H9 (cell line): ENCODE measurements around the gene DLGAP4. TPM values are rescaled to one million over a fixed set of nuclear protein-coding genes. Genes with fewer than 3 reads are reported as not detected.

ENCODE experiments used
- DNase-seq: peaks from one replicate; pipeline ENCODE4 v3.0.0-alpha.2; 2017
- H2AFZ ChIP-seq: one replicate; pipeline ENCODE4 v1.6.1; 2013; ENCODE audit warnings: mild to moderate bottlenecking, low read length, control low read depth, moderate library complexity
- H2AK5ac ChIP-seq: 2 replicates; pipeline ENCODE4 v1.6.1; 2013; ENCODE audit warnings: low read length, control low read depth, mixed read lengths; ENCODE audit not compliant: insufficient read length
- H2BK120ac ChIP-seq: one replicate; pipeline ENCODE4 v1.6.1; 2013; ENCODE audit warnings: low read depth, mild to moderate bottlenecking, low read length, control low read depth, inconsistent platforms; ENCODE audit not compliant: poor library complexity, severe bottlenecking
- H2BK12ac ChIP-seq: 2 replicates; pipeline ENCODE4 v1.6.1; 2013; ENCODE audit warnings: low read length, control low read depth, mixed read lengths, low read depth; ENCODE audit not compliant: insufficient read length
- H2BK15ac ChIP-seq: 2 replicates; pipeline ENCODE4 v1.6.1; 2013; ENCODE audit warnings: low read depth, low read length, control low read depth
- H2BK20ac ChIP-seq: one replicate; pipeline ENCODE4 v1.6.1; 2013; ENCODE audit warnings: low read depth, mild to moderate bottlenecking, low read length, control low read depth, inconsistent platforms; ENCODE audit not compliant: poor library complexity, severe bottlenecking
- H2BK5ac ChIP-seq: 2 replicates; pipeline ENCODE4 v1.6.1; 2013; ENCODE audit warnings: low read length, control low read depth, mixed read lengths; ENCODE audit not compliant: insufficient read length
- H3K14ac ChIP-seq: 2 replicates; pipeline ENCODE4 v1.6.1; 2013; ENCODE audit warnings: low read length, control low read depth; ENCODE audit not compliant: insufficient read depth
- H3K18ac ChIP-seq: 2 replicates; pipeline ENCODE4 v1.6.1; 2013; ENCODE audit warnings: low read depth, mild to moderate bottlenecking, mixed read lengths, low read length, control low read depth; ENCODE audit not compliant: insufficient read length
- H3K23ac ChIP-seq: 2 replicates; pipeline ENCODE4 v1.6.1; 2013; ENCODE audit warnings: low read length, control low read depth, mixed read lengths, low read depth; ENCODE audit not compliant: insufficient read length
- H3K23me2 ChIP-seq: 2 replicates; pipeline ENCODE4 v1.6.1; 2013; ENCODE audit warnings: low read depth, mild to moderate bottlenecking, mixed read lengths, low read length, control low read depth; ENCODE audit not compliant: insufficient read length, poor library complexity, severe bottlenecking
- H3K27ac ChIP-seq: 2 replicates; pipeline ENCODE4 v1.5.1; 2013; ENCODE audit warnings: low read length, control low read depth, mixed read lengths, low read depth; ENCODE audit not compliant: insufficient read length
- H3K27me3 ChIP-seq: 2 replicates; pipeline ENCODE4 v1.6.1; 2013; ENCODE audit warnings: low read length, control low read depth, inconsistent platforms; ENCODE audit not compliant: insufficient read depth
- H3K4ac ChIP-seq: 2 replicates; pipeline ENCODE4 v1.6.1; 2013; ENCODE audit warnings: low read depth, mild to moderate bottlenecking, control low read depth, inconsistent platforms, low read length, moderate library complexity
- H3K4me1 ChIP-seq: 2 replicates; pipeline ENCODE4 v1.6.1; 2013; ENCODE audit warnings: low read length, control low read depth, inconsistent platforms; ENCODE audit not compliant: insufficient read depth
- H3K4me2 ChIP-seq: 2 replicates; pipeline ENCODE4 v1.6.1; 2013; ENCODE audit warnings: low read length, control low read depth, mixed read lengths; ENCODE audit not compliant: insufficient read length, insufficient read depth
- H3K56ac ChIP-seq: 2 replicates; pipeline ENCODE4 v1.6.1; 2013; ENCODE audit warnings: low read depth, mild to moderate bottlenecking, mixed read lengths, low read length, control low read depth; ENCODE audit not compliant: insufficient read length
- H3K79me1 ChIP-seq: 2 replicates; pipeline ENCODE4 v1.6.1; 2013; ENCODE audit warnings: low read depth, mild to moderate bottlenecking, moderate library complexity, low read length, control low read depth, inconsistent platforms; ENCODE audit not compliant: insufficient read depth, poor library complexity, severe bottlenecking
- H3K79me2 ChIP-seq: 2 replicates; pipeline ENCODE4 v1.6.1; 2013; ENCODE audit warnings: low read length, control low read depth, inconsistent platforms; ENCODE audit not compliant: insufficient read depth
- H3K9ac ChIP-seq: 2 replicates; pipeline ENCODE4 v1.6.1; 2013; ENCODE audit warnings: low read length, control low read depth, mixed read lengths; ENCODE audit not compliant: insufficient read length; ENCODE audit errors: extremely low read depth
- H3K9me3 ChIP-seq: one replicate; pipeline ENCODE4 v1.6.1; 2013; ENCODE audit warnings: low read depth, low read length, inconsistent platforms; ENCODE audit not compliant: control insufficient read depth
- H3T11ph ChIP-seq: one replicate; pipeline ENCODE4 v1.6.1; 2013; ENCODE audit warnings: mild to moderate bottlenecking, low read length, control low read depth, inconsistent platforms
- H4K20me1 ChIP-seq: one replicate; pipeline ENCODE4 v1.6.1; 2013; ENCODE audit not compliant: control insufficient read depth, insufficient read length, insufficient read depth
- H4K5ac ChIP-seq: 2 replicates; pipeline ENCODE4 v1.6.1; 2013; ENCODE audit warnings: low read depth, mild to moderate bottlenecking, mixed read lengths, low read length, control low read depth; ENCODE audit not compliant: insufficient read length
- H4K8ac ChIP-seq: replicated peaks from 2 replicates; pipeline ENCODE4 v1.6.1; 2013; ENCODE audit warnings: low read length, control low read depth, mixed read lengths, low read depth; ENCODE audit not compliant: insufficient read length
- H4K91ac ChIP-seq: 2 replicates; pipeline ENCODE4 v1.6.1; 2013; ENCODE audit warnings: low read depth, mild to moderate bottlenecking, moderate library complexity, mixed read lengths, low read length, control low read depth; ENCODE audit not compliant: insufficient read length
- H3K27ac Mint-ChIP-seq, 3 experiments: 2 replicates in 2 of 3; 3 replicates in 1 of 3; pipeline ENCODE4 v1.8.0; 2020 to 2021; ENCODE audit warnings: mixed read lengths in 3 of 3, mild to moderate bottlenecking in 1 of 3, moderate library complexity in 1 of 3
- H3K27me3 Mint-ChIP-seq: 2 replicates; pipeline ENCODE4 v1.8.0; 2021; ENCODE audit warnings: low read depth, mild to moderate bottlenecking, moderate library complexity, mixed read lengths
- H3K36me3 Mint-ChIP-seq, 3 experiments: 2 replicates in 2 of 3; 3 replicates in 1 of 3; pipeline ENCODE4 v1.8.0; 2020 to 2021; ENCODE audit warnings: low read depth in 3 of 3, mixed read lengths in 3 of 3; ENCODE audit not compliant: insufficient read depth in 1 of 3
- H3K4me1 Mint-ChIP-seq, 2 experiments: 2 replicates each; pipeline ENCODE4 v1.8.0; 2020; ENCODE audit warnings: mixed read lengths in 2 of 2
- H3K4me3 Mint-ChIP-seq, 2 experiments: 2 replicates in 1 of 2; 3 replicates in 1 of 2; pipeline ENCODE4 v1.8.0; 2020 to 2021; ENCODE audit warnings: mild to moderate bottlenecking in 2 of 2, mixed read lengths in 2 of 2, moderate library complexity in 1 of 2
- H3K9me3 Mint-ChIP-seq, 2 experiments: 2 replicates in 1 of 2; 3 replicates in 1 of 2; pipeline ENCODE4 v1.8.0; 2020; ENCODE audit warnings: mild to moderate bottlenecking in 2 of 2, mixed read lengths in 2 of 2, moderate library complexity in 1 of 2
- WGBS: extraction: QIAGEN DNeasy Blood & Tissue Kit; methylation state at CpG from one replicate; pipeline ENCODE4 v1.1.7; 2013; ENCODE audit warnings: missing lambda C conversion rate, low lambda C conversion rate, mixed read lengths; ENCODE audit not compliant: insufficient read length; ENCODE audit errors: extremely low coverage; 5-methylcytosine and 5-hydroxymethylcytosine counted together
- total RNA-seq: library from RNA; stranded (reverse); gene quantifications from 2 replicates; pipeline ENCODE4 v1.2.1, GENCODE V29; 2021
- TF ChIP-seq, protein P1 (sequence below): fragments of 200-600 bp; sonication (generic); conservative IDR thresholded peaks from 3 replicates; pipeline ENCODE4 v1.8.0; 2021; ENCODE audit warnings: antibody characterized with exemption, mild to moderate bottlenecking

Gene DLGAP4
- total RNA-seq, 1 experiment from 2014 or later, result 48.0 TPM

DNA sequence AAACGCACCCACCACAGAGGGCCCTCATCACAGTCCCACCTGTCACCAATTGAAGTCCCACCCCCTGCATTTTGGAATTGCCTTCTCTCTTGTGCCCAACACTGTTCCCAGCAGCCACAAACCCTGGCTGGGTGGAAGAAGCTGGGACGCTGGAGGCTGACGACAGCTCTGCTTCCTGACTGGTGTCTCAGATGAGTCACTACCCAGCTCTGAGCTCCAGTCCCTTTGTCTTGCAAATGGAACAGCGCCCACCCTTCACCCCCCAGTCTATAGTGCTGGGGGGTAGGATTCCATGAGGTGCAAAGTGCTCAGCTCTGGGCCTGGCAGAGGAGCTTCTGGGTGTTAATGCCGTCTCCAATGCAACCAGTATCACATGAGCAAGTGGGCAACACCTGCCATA lies 85.3 kb downstream of the DLGAP4 start:
- peaks cover 4% of the 10 kb centered on the region; the same call in 1 of the 2 replicates for H3K4me1 ChIP-seq
- no peak overlapping the region for H3K4ac ChIP-seq
- H3K23ac ChIP-seq, result no peak overlapping the region
- peaks cover 22 to 25% of the 10 kb centered on the region in 2 experiments for H3K4me1 Mint-ChIP-seq
- DNase-seq, result peak; percentile 79
- H3K79me1 ChIP-seq, result no peaks in the 10 kb centered on the region
- no CpG with 5 or more reads among the region's 5 CpGs for WGBS
- no peak overlapping the region for H3K9ac ChIP-seq
- no peak overlapping the region for H2BK5ac ChIP-seq
- H4K20me1 ChIP-seq, result no peaks in the 10 kb centered on the region
- no peaks in the 10 kb centered on the region; the same call in 1 of the 2 replicates for H3K27me3 Mint-ChIP-seq
- H3K56ac ChIP-seq, result no peak overlapping the region
- no peak overlapping the region for H2AFZ ChIP-seq
- no peaks in the 10 kb centered on the region for H3K27me3 ChIP-seq
- H3K27ac Mint-ChIP-seq, result peak overlapping the region in 2 of 3 experiments; percentile 89 to 98; a peak in 5 of 7 replicates
- peak overlapping the region in 1 of 2 experiments; percentile 16; a peak in 1 of 5 replicates for H3K4me3 Mint-ChIP-seq
- no peak overlapping the region for H2AK5ac ChIP-seq
- peaks cover 0 to 2% of the 10 kb centered on the region in 2 experiments; a peak in 1 of 5 replicates for H3K9me3 Mint-ChIP-seq
- H3K36me3 Mint-ChIP-seq, result no peaks in the 10 kb centered on the region
- H2BK12ac ChIP-seq, result no peak overlapping the region
- no peak overlapping the region for H3K27ac ChIP-seq
- no peaks in the 10 kb centered on the region for H3K9me3 ChIP-seq
- TF ChIP-seq, protein P1, sequence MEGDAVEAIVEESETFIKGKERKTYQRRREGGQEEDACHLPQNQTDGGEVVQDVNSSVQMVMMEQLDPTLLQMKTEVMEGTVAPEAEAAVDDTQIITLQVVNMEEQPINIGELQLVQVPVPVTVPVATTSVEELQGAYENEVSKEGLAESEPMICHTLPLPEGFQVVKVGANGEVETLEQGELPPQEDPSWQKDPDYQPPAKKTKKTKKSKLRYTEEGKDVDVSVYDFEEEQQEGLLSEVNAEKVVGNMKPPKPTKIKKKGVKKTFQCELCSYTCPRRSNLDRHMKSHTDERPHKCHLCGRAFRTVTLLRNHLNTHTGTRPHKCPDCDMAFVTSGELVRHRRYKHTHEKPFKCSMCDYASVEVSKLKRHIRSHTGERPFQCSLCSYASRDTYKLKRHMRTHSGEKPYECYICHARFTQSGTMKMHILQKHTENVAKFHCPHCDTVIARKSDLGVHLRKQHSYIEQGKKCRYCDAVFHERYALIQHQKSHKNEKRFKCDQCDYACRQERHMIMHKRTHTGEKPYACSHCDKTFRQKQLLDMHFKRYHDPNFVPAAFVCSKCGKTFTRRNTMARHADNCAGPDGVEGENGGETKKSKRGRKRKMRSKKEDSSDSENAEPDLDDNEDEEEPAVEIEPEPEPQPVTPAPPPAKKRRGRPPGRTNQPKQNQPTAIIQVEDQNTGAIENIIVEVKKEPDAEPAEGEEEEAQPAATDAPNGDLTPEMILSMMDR, result no peak
- no peak overlapping the region for H2BK20ac ChIP-seq
- no peak overlapping the region for H3K18ac ChIP-seq
- H3K79me2 ChIP-seq, result no peaks in the 10 kb centered on the region
- H4K8ac ChIP-seq, result no peak overlapping the region
- no peak overlapping the region for H4K91ac ChIP-seq
- no peak overlapping the region for H4K5ac ChIP-seq
- no peak overlapping the region for H2BK15ac ChIP-seq
- no peaks in the 10 kb centered on the region for H3K23me2 ChIP-seq
- H3K4me2 ChIP-seq, result no peak overlapping the region
- H3K14ac ChIP-seq, result no peak overlapping the region
- H2BK120ac ChIP-seq, result no peak overlapping the region
- no peak overlapping the region for H3T11ph ChIP-seq
